Liver (tissue), 3 donors: Measurements from ENCODE around the gene CAPN2.

Experiments
- SP1 ChIP-seq: IDR thresholded peaks from 2 replicates; pipeline ENCODE4 v1.6.1; 2018; ENCODE audit warnings: antibody characterized with exemption, mild to moderate bottlenecking
- TF ChIP-seq, protein P1 (sequence below): fragments of 150-350 bp; IDR thresholded peaks from 2 replicates; pipeline ENCODE4 v1.5.1; 2017; ENCODE audit warnings: improper control_type of control experiment, low read depth, low read length; ENCODE audit not compliant: missing input control
- TF ChIP-seq, protein P2 (sequence below): IDR thresholded peaks from 2 replicates; pipeline ENCODE4 v1.6.1; 2016; ENCODE audit warnings: antibody characterized with exemption, mild to moderate bottlenecking
- donor health status: healthy.
- donor health status: healthy.

GRCh38 chr1:223765719-223766340 lies 53.5 kb downstream of the CAPN2 start:
- TF ChIP-seq, protein P1, sequence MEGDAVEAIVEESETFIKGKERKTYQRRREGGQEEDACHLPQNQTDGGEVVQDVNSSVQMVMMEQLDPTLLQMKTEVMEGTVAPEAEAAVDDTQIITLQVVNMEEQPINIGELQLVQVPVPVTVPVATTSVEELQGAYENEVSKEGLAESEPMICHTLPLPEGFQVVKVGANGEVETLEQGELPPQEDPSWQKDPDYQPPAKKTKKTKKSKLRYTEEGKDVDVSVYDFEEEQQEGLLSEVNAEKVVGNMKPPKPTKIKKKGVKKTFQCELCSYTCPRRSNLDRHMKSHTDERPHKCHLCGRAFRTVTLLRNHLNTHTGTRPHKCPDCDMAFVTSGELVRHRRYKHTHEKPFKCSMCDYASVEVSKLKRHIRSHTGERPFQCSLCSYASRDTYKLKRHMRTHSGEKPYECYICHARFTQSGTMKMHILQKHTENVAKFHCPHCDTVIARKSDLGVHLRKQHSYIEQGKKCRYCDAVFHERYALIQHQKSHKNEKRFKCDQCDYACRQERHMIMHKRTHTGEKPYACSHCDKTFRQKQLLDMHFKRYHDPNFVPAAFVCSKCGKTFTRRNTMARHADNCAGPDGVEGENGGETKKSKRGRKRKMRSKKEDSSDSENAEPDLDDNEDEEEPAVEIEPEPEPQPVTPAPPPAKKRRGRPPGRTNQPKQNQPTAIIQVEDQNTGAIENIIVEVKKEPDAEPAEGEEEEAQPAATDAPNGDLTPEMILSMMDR = no peak
- TF ChIP-seq, protein P2, sequence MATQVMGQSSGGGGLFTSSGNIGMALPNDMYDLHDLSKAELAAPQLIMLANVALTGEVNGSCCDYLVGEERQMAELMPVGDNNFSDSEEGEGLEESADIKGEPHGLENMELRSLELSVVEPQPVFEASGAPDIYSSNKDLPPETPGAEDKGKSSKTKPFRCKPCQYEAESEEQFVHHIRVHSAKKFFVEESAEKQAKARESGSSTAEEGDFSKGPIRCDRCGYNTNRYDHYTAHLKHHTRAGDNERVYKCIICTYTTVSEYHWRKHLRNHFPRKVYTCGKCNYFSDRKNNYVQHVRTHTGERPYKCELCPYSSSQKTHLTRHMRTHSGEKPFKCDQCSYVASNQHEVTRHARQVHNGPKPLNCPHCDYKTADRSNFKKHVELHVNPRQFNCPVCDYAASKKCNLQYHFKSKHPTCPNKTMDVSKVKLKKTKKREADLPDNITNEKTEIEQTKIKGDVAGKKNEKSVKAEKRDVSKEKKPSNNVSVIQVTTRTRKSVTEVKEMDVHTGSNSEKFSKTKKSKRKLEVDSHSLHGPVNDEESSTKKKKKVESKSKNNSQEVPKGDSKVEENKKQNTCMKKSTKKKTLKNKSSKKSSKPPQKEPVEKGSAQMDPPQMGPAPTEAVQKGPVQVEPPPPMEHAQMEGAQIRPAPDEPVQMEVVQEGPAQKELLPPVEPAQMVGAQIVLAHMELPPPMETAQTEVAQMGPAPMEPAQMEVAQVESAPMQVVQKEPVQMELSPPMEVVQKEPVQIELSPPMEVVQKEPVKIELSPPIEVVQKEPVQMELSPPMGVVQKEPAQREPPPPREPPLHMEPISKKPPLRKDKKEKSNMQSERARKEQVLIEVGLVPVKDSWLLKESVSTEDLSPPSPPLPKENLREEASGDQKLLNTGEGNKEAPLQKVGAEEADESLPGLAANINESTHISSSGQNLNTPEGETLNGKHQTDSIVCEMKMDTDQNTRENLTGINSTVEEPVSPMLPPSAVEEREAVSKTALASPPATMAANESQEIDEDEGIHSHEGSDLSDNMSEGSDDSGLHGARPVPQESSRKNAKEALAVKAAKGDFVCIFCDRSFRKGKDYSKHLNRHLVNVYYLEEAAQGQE = no peak
- no peak for TF ChIP-seq SP1
